K562 (cell line): ENCODE data around the gene NOCT. TPM values are rescaled to one million over a fixed set of nuclear protein-coding genes. Genes with fewer than 3 reads are reported as not detected.

Source experiments
- AFF1 ChIP-seq, 2 experiments: fragments of 450-650 bp; IDR thresholded peaks; 2 replicates each; pipeline ENCODE4 v1.6.1; 2018; ENCODE audit warnings: mild to moderate bottlenecking in 2 of 2, low read depth in 1 of 2; ENCODE audit not compliant: partially characterized antibody in 2 of 2
- ELF1 ChIP-seq: fragments of 200-800 bp; sonication (Bioruptor generic); IDR thresholded peaks from 2 replicates; pipeline ENCODE4 v1.6.1; 2016; ENCODE audit warnings: missing genetic modification characterization, missing compliant biosample characterization
- HDAC6 ChIP-seq: IDR thresholded peaks from 2 replicates; pipeline ENCODE4 v1.6.1; 2012; ENCODE audit warnings: low read depth, mild to moderate bottlenecking, control low read depth, inconsistent platforms, low read length, moderate library complexity
- HMG20A ChIP-seq: fragments of 450-650 bp; formaldehyde crosslinking; conservative IDR thresholded peaks from 2 replicates; pipeline ENCODE4 v1.4.0; 2020; ENCODE audit warnings: mild to moderate bottlenecking, mixed read lengths
- HMG20B ChIP-seq: fragments of 250-450 bp; sonication (Bioruptor Pico); IDR thresholded peaks from 2 replicates; pipeline ENCODE4 v1.5.0; 2021; ENCODE audit warnings: mild to moderate bottlenecking
- HNRNPK ChIP-seq: fragments of 200-400 bp; formaldehyde crosslinking; IDR thresholded peaks from one replicate; pipeline ENCODE4 v1.6.1; 2018; ENCODE audit warnings: mild to moderate bottlenecking, low read depth, low read length; ENCODE audit not compliant: poor library complexity, severe bottlenecking
- JUN ChIP-seq, 2 experiments: sonication (generic) in 1 of 2; formaldehyde crosslinking in 1 of 2; IDR thresholded peaks; 2 replicates each; pipeline versions ENCODE4 v1.6.1 to v1.8.0; 2012 to 2022; ENCODE audit warnings: borderline replicate concordance in 2 of 2, mild to moderate bottlenecking in 2 of 2, improper control_type of control experiment in 1 of 2, low read depth in 1 of 2, low read length in 1 of 2, missing genetic modification reagents in 1 of 2
- LEF1 ChIP-seq: fragments of 450-650 bp; IDR thresholded peaks from 2 replicates; pipeline ENCODE4 v1.6.1; 2016; ENCODE audit warnings: mild to moderate bottlenecking
- MYC ChIP-seq, 2 experiments: fragments of 250-450 bp in 1 of 2; sonication (Bioruptor Pico) in 1 of 2; IDR thresholded peaks; 2 replicates each; pipeline versions ENCODE4 v1.5.1 to v1.6.1; 2012 to 2021; ENCODE audit warnings: low read depth in 2 of 2, borderline replicate concordance in 1 of 2, improper control_type of control experiment in 1 of 2, low read length in 1 of 2, mild to moderate bottlenecking in 1 of 2, moderate library complexity in 1 of 2
- NCOR1 ChIP-seq: fragments of 450-650 bp; IDR thresholded peaks from 2 replicates; pipeline ENCODE4 v1.6.1; 2016; ENCODE audit warnings: mild to moderate bottlenecking, moderate library complexity
- NKRF ChIP-seq: fragments of 450-650 bp; IDR thresholded peaks from 2 replicates; pipeline ENCODE4 v1.6.1; 2016; ENCODE audit warnings: borderline replicate concordance
- NR2C2 ChIP-seq, 2 experiments: fragments of 200-800 bp in 1 of 2; sonication (Bioruptor generic) in 1 of 2; sonication (generic) in 1 of 2; formaldehyde crosslinking in 1 of 2; IDR thresholded peaks; 2 replicates each; pipeline versions ENCODE4 v1.6.1 to v1.8.0; 2016 to 2022; ENCODE audit warnings: mild to moderate bottlenecking in 1 of 2, missing compliant biosample characterization in 1 of 2, missing genetic modification characterization in 1 of 2, missing genetic modification reagents in 1 of 2
- RBM25 ChIP-seq: fragments of 200-400 bp; formaldehyde crosslinking; IDR thresholded peaks from 2 replicates; pipeline ENCODE4 v1.6.1; 2018; ENCODE audit warnings: low read length, low read depth, moderate library complexity; ENCODE audit not compliant: severe bottlenecking
- SMAD3 ChIP-seq: fragments of 450-650 bp; formaldehyde crosslinking; conservative IDR thresholded peaks from 2 replicates; pipeline ENCODE4 v1.4.0; 2020; ENCODE audit warnings: mild to moderate bottlenecking
- SMARCB1 ChIP-seq: IDR thresholded peaks from 2 replicates; pipeline ENCODE4 v1.6.1; 2011; ENCODE audit warnings: improper control_type of control experiment, low read depth; ENCODE audit not compliant: insufficient read length
- SRSF9 ChIP-seq: fragments of 200-400 bp; formaldehyde crosslinking; IDR thresholded peaks from 2 replicates; pipeline ENCODE4 v1.6.1; 2017; ENCODE audit warnings: low read depth, low read length, borderline replicate concordance
- TEAD1 ChIP-seq, 2 experiments: fragments of 450-650 bp in 1 of 2; sonication (generic) in 1 of 2; formaldehyde crosslinking; IDR thresholded peaks; 2 replicates each; pipeline versions ENCODE4 v1.4.0 to v1.8.0; 2020 to 2022; ENCODE audit warnings: mild to moderate bottlenecking in 2 of 2, missing genetic modification reagents in 1 of 2
- XRCC3 ChIP-seq: fragments of 450-650 bp; IDR thresholded peaks from 2 replicates; pipeline ENCODE4 v1.6.1; 2017; ENCODE audit warnings: mild to moderate bottlenecking, moderate library complexity
- ZFPM2 ChIP-seq: fragments of 250-450 bp; sonication (Bioruptor Pico); IDR thresholded peaks from 2 replicates; pipeline ENCODE4 v1.5.1; 2022; ENCODE audit warnings: mild to moderate bottlenecking
- ZNF134 ChIP-seq: fragments of 250-450 bp; sonication (Bioruptor Pico); conservative IDR thresholded peaks from 2 replicates; pipeline ENCODE4 v1.4.0; 2020
- ZNF445 ChIP-seq: fragments of 250-450 bp; sonication (Bioruptor Pico); IDR thresholded peaks from 2 replicates; pipeline ENCODE4 v1.4.0; 2020; ENCODE audit warnings: low read depth, mild to moderate bottlenecking, moderate library complexity
- polyA plus RNA-seq, 8 experiments: library from polyadenylated mRNA; depleted of rRNA in 4 of 8; stranded (reverse) in 5 of 8; unstranded in 3 of 8; fragments of >200 nt; fragmentation: Nextera tagmentation in 2 of 8; fragmentation: Illumina TruSeq in 1 of 8; extraction: Ambion mirVana in 2 of 8; extraction: Trizol in 1 of 8; gene quantifications; 2 replicates each; pipeline versions ENCODE4 v1.2.1 to v1.2.3, GENCODE V29; 2011 to 2014; ENCODE audit warnings: inconsistent platforms in 1 of 8, missing spikeins in 1 of 8
- total RNA-seq, 7 experiments: library from RNA; depleted of rRNA in 6 of 7; stranded (reverse); fragments of >200 nt in 6 of 7; fragmentation: Illumina TruSeq in 2 of 7; extraction: Trizol in 2 of 7; gene quantifications; 2 replicates each; pipeline versions ENCODE4 v1.2.1 to v1.2.3, GENCODE V29; 2011 to 2021; ENCODE audit warnings: low replicate concordance in 1 of 7

NOCT gene
- total and polyA plus RNA-seq, 9 of the 15 experiments (the other 6 are each of a cell fraction or from before 2014, with no cell fraction given) = 1.3 to 20.2 (median 11.1) TPM

GRCh38 chr4:139015269-139015947 lies at the start of gene NOCT (continued):
- TF ChIP-seq NKRF (peak; percentile 95), SMARCB1 (no peak), HNRNPK (no peak), ZFPM2 (CRISPR knock-in tag) (no peak), RBM25 (peak; percentile 59), ZNF134 (CRISPR knock-in tag) (no peak), ZNF445 (CRISPR knock-in tag) (no peak), NCOR1 (peak; percentile 42), LEF1 (no peak), JUN (IDR thresholded peaks at IDR 0.05; ENCODE audit: borderline replicate concordance, low read depth, low read length) (peak; percentile 62; the same call in 1 of the 2 replicates), JUN (CRISPR knock-in tag; IDR thresholded peaks at IDR 0.05; ENCODE audit: borderline replicate concordance) (no peak), SMAD3 (CRISPR knock-in tag) (0 out of 2 replicates have a peak, but pooled peaks have one; percentile 27), HDAC6 (no peak; the same call in 1 of the 2 replicates), HMG20A (CRISPR knock-in tag) (no peak), MYC (IDR thresholded peaks at IDR 0.05; ENCODE audit: low read depth, low read length) (peak; percentile 91), MYC (CRISPR knock-in tag; IDR thresholded peaks at IDR 0.05; ENCODE audit: borderline replicate concordance, low read depth) (peak; percentile 77), HMG20B (no peak), TEAD1 (CRISPR knock-in tag; IDR thresholded peaks at IDR 0.05) (peak in 1 of 2 experiments; percentile 50; a peak in 2 of 4 replicates), ELF1 (tag) (peak; percentile 17; the same call in 1 of the 2 replicates), SRSF9 (no peak), XRCC3 (no peak), NR2C2 (CRISPR knock-in tag; IDR thresholded peaks at IDR 0.05) (peak; percentile 5; the same call in 1 of the 2 replicates), NR2C2 (tag; IDR thresholded peaks at IDR 0.05) (0 out of 2 replicates have a peak, but pooled peaks have one; percentile 7), AFF1 (IDR thresholded peaks at IDR 0.05; ENCODE audit: low read depth in 1 of 2, partially characterized antibody in 2 of 2) (peak in 1 of 2 experiments; percentile 53)
